ENCODE measurements around the gene PHLPP1. TPM values are rescaled to one million over a fixed set of nuclear protein-coding genes. Genes with fewer than 3 reads are reported as not detected.

PHLPP1 gene
- total RNA-seq, 2 donors from 2014 or later = 8.1 to 11.6 TPM

GRCh38 chr18:62976227-62976626 is 260.9 kb downstream of the PHLPP1 start:
- no peak overlapping the region for H3K27ac ChIP-seq

GRCh38 chr18:62977512-62977911 is 262.2 kb downstream of the PHLPP1 start:
- H3K27me3 ChIP-seq (replicated peaks; ENCODE audit: insufficient read depth) = no peaks in the 10 kb centered on the region
- no peaks in the 10 kb centered on the region for H3K9me3 ChIP-seq
- ATAC-seq (ENCODE audit: insufficient number of reproducible peaks, low FRiP score, low read depth) (no peak), DNase-seq (ENCODE audit: low spot score) (no peak)
- no peak overlapping the region for H3K4me3 ChIP-seq
- no peak for TF ChIP-seq CTCF (IDR thresholded peaks at IDR 0.05)
- no peak overlapping the region for H3K27ac ChIP-seq
- H3K4me1 ChIP-seq (ENCODE audit: control insufficient read depth in 1 of 2, low read depth in 2 of 2) = peaks cover 0 to 5% of the 10 kb centered on the region in 2 donors
- peaks cover 13% of the 10 kb centered on the region for H3K36me3 ChIP-seq

More at GRCh38 chr18:62976227-62976626, 260.9 kb downstream of the PHLPP1 start:
- no peak for TF ChIP-seq CTCF (IDR thresholded peaks at IDR 0.05)
- no peaks in the 10 kb centered on the region for H3K9me3 ChIP-seq
- H3K36me3 ChIP-seq = peaks cover 13% of the 10 kb centered on the region
- DNase-seq (ENCODE audit: low spot score) = no peak
- H3K4me1 ChIP-seq (ENCODE audit: control insufficient read depth in 1 of 2, low read depth in 2 of 2) = no peaks in the 10 kb centered on the region
- no peak overlapping the region for H3K4me3 ChIP-seq
- no peaks in the 10 kb centered on the region for H3K27me3 ChIP-seq (replicated peaks; ENCODE audit: insufficient read depth)
- no peak for ATAC-seq (ENCODE audit: insufficient number of reproducible peaks, low FRiP score, low read depth)

GRCh38 chr18:62978251-62979049 is 263.1 kb downstream of the PHLPP1 start:
- no peak for DNase-seq (ENCODE audit: low spot score)
- ATAC-seq (ENCODE audit: insufficient number of reproducible peaks, low FRiP score, low read depth) = no peak
- no peaks in the 10 kb centered on the region for H3K9me3 ChIP-seq
- no peak overlapping the region for H3K27ac ChIP-seq
- TF ChIP-seq CTCF (IDR thresholded peaks at IDR 0.05) = no peak
- H3K4me1 ChIP-seq (ENCODE audit: control insufficient read depth in 1 of 2, low read depth in 2 of 2) = peaks cover 0 to 6% of the 10 kb centered on the region in 2 donors
- no peak overlapping the region for H3K4me3 ChIP-seq
- no peaks in the 10 kb centered on the region for H3K27me3 ChIP-seq (replicated peaks; ENCODE audit: insufficient read depth)
- H3K36me3 ChIP-seq = peaks cover 13% of the 10 kb centered on the region

- TF ChIP-seq CTCF (IDR thresholded peaks at IDR 0.05) = no peak
- H3K27ac ChIP-seq = no peak overlapping the region
- no peak for DNase-seq (ENCODE audit: low spot score)
Measured at GRCh38 chr18:62979176-62979575, 263.8 kb downstream of the PHLPP1 start.

GRCh38 chr18:62979900-62980299 is 264.6 kb downstream of the PHLPP1 start:
- DNase-seq (ENCODE audit: low spot score) (no peak), ATAC-seq (ENCODE audit: insufficient number of reproducible peaks, low FRiP score, low read depth) (no peak)
- Histone ChIP-seq H3K36me3 (peaks cover 13% of the 10 kb centered on the region), H3K27me3 (replicated peaks; ENCODE audit: insufficient read depth) (no peaks in the 10 kb centered on the region), H3K4me1 (ENCODE audit: control insufficient read depth in 1 of 2, low read depth in 2 of 2) (peaks cover 0 to 6% of the 10 kb centered on the region in 2 donors), H3K4me3 (no peak overlapping the region), H3K9me3 (no peaks in the 10 kb centered on the region), H3K27ac (no peak overlapping the region)
- no peak for TF ChIP-seq CTCF (IDR thresholded peaks at IDR 0.05)

More at GRCh38 chr18:62979176-62979575, 263.8 kb downstream of the PHLPP1 start:
- no peak for ATAC-seq (ENCODE audit: insufficient number of reproducible peaks, low FRiP score, low read depth)
- H3K9me3 ChIP-seq = no peaks in the 10 kb centered on the region
- no peak overlapping the region for H3K4me3 ChIP-seq
- H3K27me3 ChIP-seq (replicated peaks; ENCODE audit: insufficient read depth) = no peaks in the 10 kb centered on the region
- peaks cover 0 to 6% of the 10 kb centered on the region in 2 donors for H3K4me1 ChIP-seq (ENCODE audit: control insufficient read depth in 1 of 2, low read depth in 2 of 2)
- H3K36me3 ChIP-seq = peaks cover 13% of the 10 kb centered on the region

Data from thoracic aorta (tissue), 2 donors.